ENCODE data around the gene RGSL1.

RGSL1 gene

DNA sequence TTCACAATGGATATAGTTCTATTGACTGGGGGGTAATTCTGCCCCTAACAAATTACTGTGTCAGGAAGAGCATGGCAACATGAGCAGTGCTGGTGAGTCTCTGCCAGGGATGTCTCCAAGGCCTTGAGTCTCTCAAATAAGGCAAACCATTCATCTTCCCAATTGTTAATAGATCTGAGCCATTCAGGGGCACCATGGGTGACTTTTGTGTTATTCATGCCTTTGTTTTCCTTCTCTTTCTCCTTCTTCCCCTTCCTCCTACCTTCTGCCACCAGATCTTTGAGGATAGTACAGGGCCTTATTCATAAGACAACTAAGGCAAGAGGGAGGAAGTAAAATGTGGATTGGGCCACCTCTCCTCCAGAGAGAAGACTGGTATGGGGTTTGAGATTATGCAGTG, at the start of gene RGSL1:
RGSL1 (plus strand) TSS at position 60 of the 400 bp plus-strand sequence; CDS start at position 80, 20 bp downstream.
- DNase-seq (ENCODE audit: low spot score), result no peak

DNA sequence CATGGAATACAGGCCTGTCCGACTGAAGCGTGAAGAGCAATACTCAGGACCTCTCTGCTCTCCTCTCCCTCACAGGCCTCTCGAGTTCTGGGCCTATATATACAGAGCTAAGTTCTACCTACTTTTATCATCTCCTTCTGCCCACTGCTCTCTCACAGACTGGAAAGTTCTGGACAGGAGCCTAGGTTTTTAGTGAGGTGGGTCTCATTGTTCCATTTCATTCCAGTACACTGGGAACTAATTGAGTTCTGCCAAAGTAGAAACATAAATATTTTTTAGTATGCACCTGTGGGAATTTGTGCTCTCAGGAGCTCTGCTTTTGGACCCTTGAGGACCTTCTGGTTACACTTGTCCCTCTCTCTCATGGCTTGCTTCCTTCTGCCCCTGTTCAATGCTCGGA, 49.4 kb upstream of the RGSL1 start, which contains the start of gene TEDDM1:
TEDDM1 (minus strand) TSS at position 101 of the 400 bp plus-strand sequence. CDS start 182 bp downstream, outside the sequence.
- DNase-seq (ENCODE audit: low spot score), result no peak

DNA sequence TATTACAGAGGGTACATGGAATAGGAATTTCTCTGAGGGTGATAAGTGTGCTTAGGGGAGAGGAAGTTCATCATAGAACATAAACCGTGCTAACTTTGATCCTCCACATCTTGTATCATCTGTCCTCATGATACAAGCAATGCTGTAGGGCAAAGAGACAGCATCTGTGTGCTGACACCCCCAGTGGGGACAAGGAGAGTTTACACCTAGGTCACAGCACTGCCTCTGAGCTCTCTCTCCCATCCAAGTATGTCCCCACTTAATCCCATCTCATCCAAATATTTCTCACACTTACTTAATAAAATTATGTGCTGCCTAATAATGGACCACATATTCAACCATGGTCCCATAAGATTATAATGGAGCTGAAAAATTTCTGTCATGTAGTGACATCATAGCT, 45.2 kb upstream of the RGSL1 start:
- no peak for DNase-seq (ENCODE audit: low spot score)

DNA sequence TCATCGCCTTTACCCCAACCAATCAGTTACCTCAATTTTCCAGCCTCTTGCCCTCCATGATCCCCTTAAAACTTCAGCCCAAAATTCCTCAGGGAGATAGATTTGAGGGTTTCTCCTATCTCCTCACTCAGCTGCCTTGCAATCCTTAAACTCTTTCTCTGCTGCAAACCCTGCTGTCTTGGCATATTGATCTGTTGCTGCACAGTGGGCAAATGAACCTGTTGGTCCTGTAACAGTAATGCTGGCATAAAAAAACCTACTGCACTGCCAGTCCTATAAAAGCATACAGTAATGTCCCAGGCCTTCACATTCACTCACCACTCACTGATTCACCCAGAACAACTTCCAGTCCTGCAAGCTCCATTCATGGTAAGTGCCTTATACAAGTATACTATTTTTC, 44.4 kb upstream of the RGSL1 start:
- DNase-seq (ENCODE audit: low spot score), result no peak

DNA sequence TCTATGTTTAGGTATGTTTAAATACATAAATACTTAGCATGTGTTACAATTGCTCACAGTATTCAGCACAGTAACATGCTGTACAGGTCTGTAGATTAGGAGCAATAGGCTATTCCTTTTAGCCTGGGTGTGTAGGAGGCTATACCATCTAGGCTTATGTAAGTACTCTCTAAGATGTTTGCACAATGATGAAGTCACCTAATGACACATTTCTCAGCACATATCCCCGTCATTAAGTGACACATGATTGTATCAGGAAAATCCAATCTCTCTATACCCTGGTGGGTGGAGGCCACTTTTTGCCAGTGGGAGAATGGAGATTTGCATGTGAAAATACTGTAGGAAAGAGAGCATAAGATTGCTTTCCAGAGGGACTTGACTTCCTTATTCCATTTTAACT, 43.9 kb upstream of the RGSL1 start:
- no peak for DNase-seq (ENCODE audit: low spot score)

DNA sequence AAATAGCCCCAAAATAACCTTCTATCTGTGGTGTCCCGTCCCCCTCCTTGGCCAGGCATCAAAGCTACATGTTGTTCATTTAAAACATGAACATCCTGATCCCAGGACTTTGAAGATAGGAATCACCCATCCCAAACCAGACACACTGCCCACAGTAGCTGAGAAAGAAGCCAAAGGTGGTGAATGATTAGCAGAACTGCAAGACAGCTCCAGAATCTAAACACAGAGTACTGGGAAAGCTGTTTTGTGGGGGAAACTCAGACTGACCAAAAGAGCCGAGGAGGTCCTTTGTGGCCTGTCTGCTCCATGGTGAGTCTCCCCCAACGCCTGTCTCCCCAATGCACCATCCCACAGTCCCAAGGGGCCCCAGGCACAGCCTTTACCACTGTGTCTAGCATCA, 42.2 kb upstream of the RGSL1 start:
- no peak for DNase-seq (ENCODE audit: low spot score)

DNA sequence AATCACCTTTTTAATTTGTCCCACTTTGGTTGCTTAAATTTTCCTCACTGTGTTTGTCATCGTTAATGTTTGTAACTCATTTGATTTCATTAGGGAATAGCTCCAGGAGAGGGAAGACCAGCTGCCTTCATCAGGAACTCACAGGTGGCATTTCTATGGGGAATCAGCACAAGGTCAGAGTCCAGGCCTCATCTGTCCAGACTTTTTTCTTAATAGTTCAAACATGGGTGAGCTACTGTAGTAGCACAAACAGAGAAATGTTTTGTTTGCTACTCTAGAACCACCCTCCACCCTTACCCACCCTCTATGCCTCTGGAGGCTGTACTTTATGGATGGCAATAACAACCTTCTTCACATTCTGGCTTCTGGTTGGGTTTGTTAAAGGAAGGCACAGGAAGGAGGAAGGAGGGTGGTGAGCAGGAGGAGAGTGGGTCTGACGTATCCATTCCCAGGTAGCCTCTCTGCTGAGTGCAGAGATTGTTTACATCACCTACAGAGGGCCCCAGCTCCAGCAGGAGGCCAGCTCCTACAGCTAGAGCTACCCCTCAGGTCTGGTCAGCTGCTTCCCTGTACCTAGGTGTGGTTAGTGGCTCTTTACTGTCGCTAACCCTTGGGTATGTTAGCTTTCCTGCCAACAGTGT, 41.4 kb upstream of the RGSL1 start:
- DNase-seq (ENCODE audit: low spot score), result no peak

DNA sequence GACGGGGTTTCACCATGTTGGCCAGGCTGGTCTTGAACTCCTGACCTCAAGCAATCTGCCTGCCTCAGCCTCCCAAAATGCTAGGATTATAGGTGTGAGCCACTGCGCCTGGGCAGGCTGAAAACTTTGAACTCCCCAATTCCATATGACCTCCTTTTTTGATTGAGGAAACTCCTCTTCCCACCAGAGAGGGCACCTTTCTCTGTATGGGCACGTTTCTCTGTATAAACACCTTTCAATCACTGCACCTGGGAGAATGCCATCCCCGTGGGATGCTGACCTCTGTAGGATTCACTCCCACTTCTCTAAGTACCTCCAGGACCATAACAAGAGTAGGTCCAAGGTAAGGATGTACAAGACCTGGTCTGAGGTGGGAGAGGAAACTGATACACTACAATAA, 39.8 kb upstream of the RGSL1 start:
- DNase-seq (ENCODE audit: low spot score), result no peak

DNA sequence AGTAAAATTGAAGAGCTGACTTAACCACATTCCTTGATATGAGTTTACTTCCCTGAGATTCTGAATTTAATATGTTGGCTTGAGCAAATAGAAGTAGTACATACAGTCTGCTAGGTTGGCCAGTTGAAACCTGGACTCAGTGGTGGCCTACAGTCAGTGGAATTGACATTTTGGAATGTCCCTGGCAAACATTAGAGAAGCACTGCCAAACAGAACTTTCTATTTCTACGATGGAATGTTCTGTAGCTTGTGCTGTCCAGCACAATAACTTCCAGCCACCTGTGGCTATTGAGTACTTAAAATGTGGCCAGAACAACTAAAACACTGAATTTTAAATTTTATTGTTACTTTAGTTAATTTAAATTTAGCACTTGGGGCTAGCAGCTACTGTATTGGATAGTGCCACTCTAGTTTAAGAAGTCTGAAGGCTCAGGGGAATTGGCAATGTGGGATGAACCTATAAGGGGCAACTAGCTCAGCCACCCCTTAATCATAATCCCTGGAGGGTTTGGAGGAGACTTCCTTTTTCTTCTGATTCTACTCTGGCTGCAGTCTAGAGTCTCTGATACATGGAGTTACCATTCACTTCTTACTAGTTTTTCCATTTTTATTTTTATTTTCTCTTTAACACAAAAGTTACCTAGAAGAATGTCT, 39.2 kb upstream of the RGSL1 start:
- DNase-seq (ENCODE audit: low spot score), result no peak

DNA sequence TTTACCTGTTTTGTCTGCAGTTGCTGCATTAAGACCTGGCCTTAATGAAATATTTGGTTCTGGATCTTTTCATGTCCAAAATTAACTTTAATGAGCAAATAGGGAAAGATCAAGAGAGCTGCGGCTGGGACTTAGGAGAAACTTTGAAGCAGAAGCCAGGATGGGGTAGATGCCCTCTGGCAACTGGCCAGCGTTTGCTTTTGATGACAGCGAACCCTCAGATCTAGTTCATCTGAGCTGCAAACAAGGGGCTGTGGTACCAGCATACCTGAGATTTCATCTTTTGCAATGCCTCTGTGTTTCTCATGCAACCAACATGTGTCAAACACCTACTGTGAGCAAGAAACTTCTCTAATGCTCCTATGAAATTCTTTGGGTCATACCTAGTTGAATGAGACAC, 36.5 kb upstream of the RGSL1 start:
- DNase-seq (ENCODE audit: low spot score), result no peak

DNA sequence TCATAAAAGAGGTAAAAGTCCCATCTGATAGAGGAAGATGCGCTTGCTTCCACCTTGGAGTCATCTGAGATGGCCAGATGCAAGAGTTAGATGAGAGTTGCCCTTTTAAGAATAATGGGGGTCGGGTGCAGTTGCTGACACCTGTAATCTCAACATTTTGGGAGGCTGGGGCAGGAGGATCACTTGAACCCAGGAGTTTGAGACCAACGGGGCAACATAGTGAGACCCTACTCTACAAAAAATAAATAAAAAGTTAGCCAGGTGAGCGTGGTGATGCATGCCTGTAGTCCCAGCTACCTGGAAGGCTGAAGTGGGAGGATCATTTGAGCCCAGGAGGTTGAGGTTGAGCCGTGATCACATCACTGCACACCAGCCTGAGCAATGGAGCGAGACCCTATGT, 36.0 kb upstream of the RGSL1 start:
- DNase-seq (ENCODE audit: low spot score), result no peak

DNA sequence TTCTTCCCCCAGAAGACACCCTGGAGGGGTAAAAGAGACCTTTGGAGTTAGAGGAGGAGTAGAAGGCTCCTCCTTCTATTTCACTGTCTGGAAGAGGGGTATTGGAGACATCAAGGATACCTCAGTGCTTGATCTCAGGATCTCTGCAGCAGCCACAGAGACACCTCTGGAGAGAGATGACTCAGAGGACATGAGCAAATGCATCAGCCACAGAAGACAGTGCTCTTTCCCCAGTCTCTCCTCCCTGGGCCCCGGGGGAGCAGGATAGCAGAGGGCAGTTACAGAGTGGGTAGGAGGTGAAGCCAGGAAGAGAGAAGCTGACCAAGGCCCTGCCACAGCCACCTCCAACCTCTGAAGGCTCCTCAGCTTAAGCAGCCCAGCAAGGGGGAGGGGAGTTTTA, 34.2 kb upstream of the RGSL1 start:
- no peak for DNase-seq (ENCODE audit: low spot score)

DNA sequence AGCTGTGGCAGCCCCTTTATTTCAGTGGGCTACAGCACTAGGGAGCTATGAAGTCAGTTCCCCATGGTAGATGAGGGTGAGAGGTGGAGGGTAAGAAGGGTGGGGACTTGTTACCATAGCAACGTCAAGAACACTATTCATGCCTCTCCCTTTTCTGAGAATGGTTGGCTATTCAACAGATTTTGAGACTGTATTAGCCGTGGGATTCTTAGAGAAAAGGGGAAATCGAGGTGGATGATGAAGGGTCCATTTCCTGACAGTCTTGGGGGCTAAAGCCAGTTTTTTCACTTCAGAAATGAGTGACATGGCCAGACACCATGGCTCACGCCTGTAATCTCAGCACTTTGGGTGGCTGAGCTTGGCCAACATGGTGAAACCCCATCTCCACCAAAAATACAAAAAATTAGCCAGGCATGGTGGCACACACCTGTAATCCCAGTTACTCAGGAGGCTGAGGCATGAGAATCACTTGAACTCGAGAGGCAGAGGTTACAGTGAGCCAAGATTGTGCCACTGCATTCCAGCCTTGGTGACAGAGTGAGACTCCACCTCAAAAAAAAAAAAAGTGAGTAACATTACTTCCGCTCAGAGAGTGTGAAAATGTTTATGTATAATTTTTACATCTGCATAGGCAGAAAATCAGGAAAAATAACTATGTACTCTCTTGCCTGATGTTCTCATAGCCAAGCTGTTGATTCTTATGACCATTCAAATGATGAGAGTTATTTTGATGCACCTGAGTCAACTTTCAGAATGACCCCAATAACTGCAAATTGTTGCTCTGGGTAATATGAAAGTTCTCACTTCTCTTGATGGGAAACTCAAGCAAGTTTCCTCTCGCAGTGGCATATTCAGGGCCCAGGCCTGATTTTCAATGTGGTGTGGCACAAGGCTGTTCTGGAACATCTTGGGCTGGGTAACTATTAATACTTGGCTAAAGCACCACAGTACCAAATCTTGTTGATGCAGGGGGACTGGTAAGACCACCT, 23.2 kb upstream of the RGSL1 start:
- no peak for DNase-seq (ENCODE audit: low spot score)

DNA sequence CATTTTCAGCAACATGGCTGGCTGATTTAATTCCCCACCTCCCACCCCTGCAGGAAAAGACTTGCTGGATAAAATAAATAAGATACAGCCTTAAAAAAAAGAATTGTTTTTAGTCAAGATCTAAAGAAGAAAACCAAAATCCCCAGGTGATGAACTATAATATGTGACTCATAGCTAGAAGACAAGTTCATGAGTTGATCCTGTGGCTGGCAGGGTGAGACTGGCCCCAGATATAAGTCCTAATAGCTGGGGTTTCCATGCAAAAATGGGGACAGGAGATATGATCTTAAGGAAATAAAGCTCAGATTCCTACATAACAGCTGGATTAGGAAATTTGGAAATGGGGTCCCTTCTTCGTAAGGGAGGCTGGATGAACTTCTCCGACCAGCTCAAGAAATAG, 21.9 kb upstream of the RGSL1 start:
- no peak for DNase-seq (ENCODE audit: low spot score)

DNA sequence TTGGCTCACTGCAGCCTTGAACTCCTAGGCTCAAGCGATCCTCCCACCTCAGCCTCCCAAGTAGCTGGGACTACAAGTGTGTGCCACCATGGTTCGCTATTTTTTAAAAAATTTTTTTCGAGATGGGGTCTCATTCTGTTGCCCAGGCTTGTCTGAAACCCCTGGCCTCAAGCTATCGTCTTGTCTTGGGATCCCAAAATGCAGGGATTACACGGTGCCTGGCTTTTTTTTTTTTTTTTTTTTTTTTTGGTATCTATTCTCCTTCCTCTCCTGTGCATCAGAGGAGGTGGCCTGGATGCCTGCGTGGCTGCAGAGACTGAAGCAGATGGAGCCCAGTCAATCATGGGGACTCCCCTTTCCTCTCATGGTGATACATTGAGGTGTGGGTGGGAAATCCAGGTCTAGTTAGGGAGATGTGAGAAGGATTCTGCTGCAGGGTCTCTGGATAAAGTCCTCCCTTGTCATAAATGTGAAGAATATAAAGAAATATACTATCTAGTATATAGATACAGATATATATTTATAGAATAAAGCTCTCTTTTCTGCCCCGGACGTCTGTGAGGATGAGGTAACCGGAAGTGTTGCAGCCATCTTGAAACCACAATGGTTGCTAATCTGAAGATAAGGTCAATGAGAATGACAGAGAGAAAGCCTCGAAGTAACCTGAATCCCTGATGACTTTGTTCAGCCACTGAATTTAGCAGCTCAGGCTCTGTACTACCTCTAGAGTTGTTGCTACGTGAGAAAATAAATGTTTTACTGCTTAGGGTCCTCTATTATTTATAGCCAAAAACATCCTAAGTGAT, 19.5 kb upstream of the RGSL1 start:
- no peak for DNase-seq (ENCODE audit: low spot score)

DNA sequence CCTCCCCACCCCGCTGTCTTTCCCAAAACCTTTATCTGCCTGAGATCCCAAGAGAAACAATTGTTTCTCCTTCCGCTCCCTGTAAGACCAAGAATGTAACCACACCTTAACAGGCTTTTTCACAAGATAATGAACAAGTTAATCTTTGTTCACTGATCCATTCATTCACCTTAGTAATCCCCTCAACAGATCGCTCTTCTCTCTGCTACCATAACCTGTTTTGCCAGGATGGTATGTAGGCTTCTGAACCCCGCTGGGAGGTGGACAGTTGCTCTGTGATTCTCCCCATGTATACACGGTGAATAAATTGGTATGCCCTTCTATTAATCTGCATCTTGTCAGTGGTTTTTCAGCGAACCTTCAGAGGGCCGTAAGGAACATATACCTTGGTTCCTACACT, 18.7 kb upstream of the RGSL1 start:
- DNase-seq (ENCODE audit: low spot score), result no peak

DNA sequence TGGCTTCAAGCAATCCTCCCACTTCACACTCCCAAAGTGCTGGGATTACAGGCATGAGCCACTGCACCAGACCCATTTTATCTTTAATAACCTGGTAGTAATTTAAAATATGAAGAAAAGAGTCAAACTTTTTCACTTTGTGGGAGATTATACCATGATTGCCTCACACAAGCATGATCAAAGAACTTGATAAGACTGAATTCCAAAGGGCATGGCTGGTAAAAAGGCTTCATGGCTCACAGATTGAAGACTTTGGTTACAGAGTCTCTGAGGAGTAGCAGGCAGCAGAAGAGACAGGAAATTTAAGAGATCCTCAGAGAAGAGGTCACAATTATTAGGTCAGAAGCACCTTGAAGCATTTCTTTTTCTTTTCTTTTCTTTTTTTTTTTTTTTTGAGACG, 16.4 kb upstream of the RGSL1 start:
- no peak for DNase-seq (ENCODE audit: low spot score)

DNA sequence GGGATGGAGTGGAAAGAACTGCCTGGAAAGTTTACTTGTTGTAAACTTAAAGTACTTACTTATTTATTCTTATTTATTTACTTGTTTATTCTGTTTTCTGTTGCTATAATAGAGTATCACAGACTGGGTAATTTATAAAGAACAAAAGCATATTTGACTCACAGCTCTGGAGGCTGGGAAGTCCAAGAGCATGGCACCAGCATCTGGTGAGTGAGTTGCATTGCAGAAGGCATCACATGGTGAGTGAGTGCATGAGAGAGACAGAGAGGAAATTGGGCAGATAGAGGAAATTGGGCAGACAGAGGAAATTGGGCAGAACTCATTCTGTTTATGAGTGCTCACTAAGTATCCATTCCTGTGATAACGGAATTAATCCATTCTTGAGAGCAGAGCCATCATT, 11.6 kb upstream of the RGSL1 start:
- no peak for DNase-seq (ENCODE audit: low spot score)

DNA sequence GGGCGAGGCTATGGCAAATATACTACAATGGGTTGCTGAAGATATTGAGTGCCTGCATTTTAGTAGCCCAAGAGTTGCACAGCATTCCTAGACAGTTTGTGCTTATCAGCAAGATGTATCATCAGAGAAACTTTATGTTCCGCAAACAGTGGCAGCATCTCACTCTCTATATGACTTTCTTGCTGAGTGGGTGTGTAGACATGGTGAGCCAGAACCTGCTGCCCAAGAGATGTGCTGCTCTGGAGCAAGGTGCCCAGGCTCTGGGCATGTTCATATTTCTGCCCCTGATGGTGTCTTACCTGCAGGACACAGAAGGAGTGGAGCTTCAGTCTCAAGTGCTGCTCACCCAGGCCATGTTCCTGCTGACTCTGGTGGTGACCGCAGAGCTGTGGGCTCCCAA, 8.2 kb upstream of the RGSL1 start:
- DNase-seq (ENCODE audit: low spot score), result no peak

DNA sequence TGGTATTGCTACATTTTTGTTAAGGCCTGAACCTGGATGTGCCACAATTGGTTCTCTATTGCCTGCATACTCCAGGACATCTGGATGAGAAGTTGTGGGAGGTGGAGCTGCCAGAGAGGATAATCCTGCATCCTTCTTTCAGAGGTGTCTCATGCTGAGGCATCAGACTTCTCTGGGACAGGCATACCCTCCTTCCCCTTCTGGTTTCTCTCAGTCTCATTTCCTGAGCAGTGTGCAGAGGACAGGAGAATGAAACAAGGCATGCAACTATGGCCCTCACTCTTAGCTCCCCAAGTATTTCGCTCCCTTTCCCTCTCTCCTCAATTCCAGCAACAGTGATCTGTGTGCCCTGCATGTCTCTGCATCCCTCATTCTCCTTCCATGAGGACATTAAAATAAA, 7.6 kb upstream of the RGSL1 start:
- DNase-seq (ENCODE audit: low spot score), result no peak

DNA sequence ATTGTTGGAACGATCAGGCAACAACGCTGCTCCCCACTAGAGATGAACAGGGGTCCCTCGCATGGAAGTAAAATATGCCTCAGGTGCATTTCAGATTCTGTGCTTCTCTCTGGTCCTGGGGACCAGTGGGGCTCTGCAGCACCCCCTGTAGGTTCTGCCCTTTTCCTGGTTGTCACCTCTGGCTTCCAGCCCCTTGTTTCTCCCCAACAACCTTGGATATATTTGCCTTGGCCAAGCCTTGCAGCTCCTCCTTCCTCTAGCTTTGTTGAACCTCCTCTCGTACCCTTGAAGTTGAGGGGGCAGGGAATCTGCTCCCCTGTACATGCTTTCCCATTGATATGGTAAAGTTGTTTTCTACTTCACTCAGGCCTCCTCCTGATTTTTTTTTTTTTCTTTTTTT, 5.4 kb upstream of the RGSL1 start:
- DNase-seq (ENCODE audit: low spot score), result no peak

All from pons (tissue), 1 donor.